Measurements from ENCODE around the gene PCCA.
"Not testable (repeated sequence)": the region's sequence is repeated elsewhere in the genome, so short reads cannot be mapped to it uniquely, and the experiment has no call there.

Gene PCCA

GRCh38 chr13:100089465-100090032 lies 656 bp downstream of the PCCA start:
- TF ChIP-seq ZFX (IDR thresholded peaks at IDR 0.05) (no peak), CTCF (conservative IDR thresholded peaks at IDR 0.05) (no peak)
- H3K27ac ChIP-seq = peak overlapping the region; percentile 90

- TF ChIP-seq CTCF (conservative IDR thresholded peaks at IDR 0.05) = no peak
- no peak for TF ChIP-seq ZFX (IDR thresholded peaks at IDR 0.05)
- H3K27ac ChIP-seq = no peak overlapping the region
Observed at GRCh38 chr13:100090861-100091260, 2.0 kb downstream of the PCCA start.

GRCh38 chr13:100091391-100091790 lies 2.5 kb downstream of the PCCA start:
- H3K27ac ChIP-seq = no peak overlapping the region
- TF ChIP-seq ZFX (IDR thresholded peaks at IDR 0.05) (no peak), CTCF (conservative IDR thresholded peaks at IDR 0.05) (no peak)

- H3K27ac ChIP-seq = not testable (repeated sequence)
Observed at GRCh38 chr13:100092273-100092672, 3.4 kb downstream of the PCCA start.

- H3K27ac ChIP-seq = no peak overlapping the region
- no peak for TF ChIP-seq ZFX (IDR thresholded peaks at IDR 0.05)
- no peak for TF ChIP-seq CTCF (conservative IDR thresholded peaks at IDR 0.05)
Observed at GRCh38 chr13:100095498-100095897, 6.6 kb downstream of the PCCA start.

GRCh38 chr13:100096526-100096925 lies 7.6 kb downstream of the PCCA start:
- no peak overlapping the region for H3K27ac ChIP-seq
- no peak for TF ChIP-seq CTCF (conservative IDR thresholded peaks at IDR 0.05)
- no peak for TF ChIP-seq ZFX (IDR thresholded peaks at IDR 0.05)

GRCh38 chr13:100097821-100098220 lies 8.9 kb downstream of the PCCA start:
- TF ChIP-seq ZFX (IDR thresholded peaks at IDR 0.05) (no peak), CTCF (conservative IDR thresholded peaks at IDR 0.05) (no peak)
- H3K27ac ChIP-seq = peak overlapping the region; percentile 92

- peak overlapping the region; percentile 92 for H3K27ac ChIP-seq
- TF ChIP-seq CTCF (conservative IDR thresholded peaks at IDR 0.05) = no peak
- no peak for TF ChIP-seq ZFX (IDR thresholded peaks at IDR 0.05)
Observed at GRCh38 chr13:100098445-100099116, 9.7 kb downstream of the PCCA start.

- peak overlapping the region; percentile 92 for H3K27ac ChIP-seq
Observed at GRCh38 chr13:100099117-100099445, 10.2 kb downstream of the PCCA start.
